Neural progenitor cell (in vitro differentiated cells): ENCODE results near the gene QSER1.

Experiments used
- CTCF ChIP-seq: fragments of 200-600 bp; sonication (generic); IDR thresholded peaks from 2 replicates; pipeline ENCODE4 v1.5.1; 2017; ENCODE audit warnings: antibody characterized with exemption, mild to moderate bottlenecking
- EZH2 ChIP-seq: fragments of 200-600 bp; sonication (generic); IDR thresholded peaks from 2 replicates; pipeline ENCODE4 v1.6.1; 2017; ENCODE audit warnings: antibody characterized with exemption, mild to moderate bottlenecking, moderate library complexity
- EZH2phosphoT487 ChIP-seq: fragments of 200-600 bp; sonication (generic); IDR thresholded peaks from 2 replicates; pipeline ENCODE4 v1.6.1; 2017; ENCODE audit warnings: antibody characterized with exemption

GRCh38 chr11:33000181-33000580 is 107.6 kb downstream of the QSER1 start:
- no peak for TF ChIP-seq CTCF
- no peak for TF ChIP-seq EZH2
- TF ChIP-seq EZH2phosphoT487 = no peak
